ENCODE results near the gene MCM10. TPM values are rescaled to one million over a fixed set of nuclear protein-coding genes. Genes with fewer than 3 reads are reported as not detected.
"Not testable (repeated sequence)": the region's sequence is repeated elsewhere in the genome, so short reads cannot be mapped to it uniquely, and the experiment has no call there.

The MCM10 gene
- total RNA-seq, 1 donor = 7.8 TPM

DNA sequence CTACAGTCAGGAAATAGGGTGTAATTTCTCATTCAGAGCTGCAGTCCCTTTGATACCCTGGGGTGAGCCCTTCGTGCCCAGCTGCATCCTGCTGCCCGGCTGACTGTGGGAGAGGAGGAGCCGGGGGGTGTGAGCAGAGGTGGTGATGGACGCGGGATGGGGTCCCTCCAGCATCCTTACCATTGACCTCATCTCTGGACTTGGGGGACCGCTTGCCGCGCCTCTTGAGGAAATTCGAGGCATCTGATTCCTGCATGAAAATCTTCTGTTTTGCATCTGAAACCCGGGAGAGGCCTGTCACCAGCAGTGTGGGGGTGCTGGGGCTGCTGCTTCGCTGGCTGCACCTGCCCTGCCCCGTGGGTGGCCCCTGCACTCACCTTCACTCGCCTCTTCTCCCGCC, 72.0 kb downstream of the MCM10 start:
- TF ChIP-seq, protein P1, sequence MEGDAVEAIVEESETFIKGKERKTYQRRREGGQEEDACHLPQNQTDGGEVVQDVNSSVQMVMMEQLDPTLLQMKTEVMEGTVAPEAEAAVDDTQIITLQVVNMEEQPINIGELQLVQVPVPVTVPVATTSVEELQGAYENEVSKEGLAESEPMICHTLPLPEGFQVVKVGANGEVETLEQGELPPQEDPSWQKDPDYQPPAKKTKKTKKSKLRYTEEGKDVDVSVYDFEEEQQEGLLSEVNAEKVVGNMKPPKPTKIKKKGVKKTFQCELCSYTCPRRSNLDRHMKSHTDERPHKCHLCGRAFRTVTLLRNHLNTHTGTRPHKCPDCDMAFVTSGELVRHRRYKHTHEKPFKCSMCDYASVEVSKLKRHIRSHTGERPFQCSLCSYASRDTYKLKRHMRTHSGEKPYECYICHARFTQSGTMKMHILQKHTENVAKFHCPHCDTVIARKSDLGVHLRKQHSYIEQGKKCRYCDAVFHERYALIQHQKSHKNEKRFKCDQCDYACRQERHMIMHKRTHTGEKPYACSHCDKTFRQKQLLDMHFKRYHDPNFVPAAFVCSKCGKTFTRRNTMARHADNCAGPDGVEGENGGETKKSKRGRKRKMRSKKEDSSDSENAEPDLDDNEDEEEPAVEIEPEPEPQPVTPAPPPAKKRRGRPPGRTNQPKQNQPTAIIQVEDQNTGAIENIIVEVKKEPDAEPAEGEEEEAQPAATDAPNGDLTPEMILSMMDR (IDR thresholded peaks at IDR 0.05; ENCODE audit: insufficient read depth, low read depth, low read length) = no peak
- no peak for DNase-seq (ENCODE audit: low read depth)
- H3K4me3 ChIP-seq (ENCODE audit: low read depth, low read length) = no peak overlapping the region

- DNase-seq (ENCODE audit: low read depth) = no peak
- TF ChIP-seq, protein P1 (IDR thresholded peaks at IDR 0.05; ENCODE audit: insufficient read depth, low read depth, low read length) = no peak
- H3K4me3 ChIP-seq (ENCODE audit: low read depth, low read length) = no peak within 1 kb of the TSS
Measured at GRCh38 chr10:13234172-13234571, 72.8 kb downstream of the MCM10 start, which contains the start of gene UCMA. UCMA (minus strand) TSS chr10:13234374; CDS start chr10:13234258, 116 bp downstream.

DNA sequence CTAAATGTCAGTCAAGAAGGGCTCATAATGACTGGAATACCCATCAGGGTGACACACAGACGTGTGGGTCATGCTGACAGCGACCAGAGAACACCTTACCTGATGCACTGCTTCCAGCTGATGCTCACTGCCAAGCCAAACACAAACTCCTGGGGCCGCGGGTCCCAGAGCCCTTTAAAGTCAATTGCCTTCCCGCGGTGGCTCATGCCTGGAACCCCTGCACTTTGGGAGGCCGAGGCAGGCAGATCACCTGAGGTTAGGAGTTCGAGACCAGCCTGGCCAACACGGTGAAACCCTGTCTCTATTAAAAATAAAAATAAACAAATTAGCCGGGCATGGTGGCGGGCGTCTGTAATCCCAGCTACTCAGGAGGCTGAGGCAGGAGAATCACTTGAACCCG, 73.4 kb downstream of the MCM10 start:
- not testable (repeated sequence) for DNase-seq (ENCODE audit: low read depth); H3K4me3 ChIP-seq (ENCODE audit: low read depth, low read length)

- DNase-seq (ENCODE audit: low read depth) = no peak
- no peak overlapping the region for H3K4me3 ChIP-seq (ENCODE audit: low read depth, low read length)
Measured at GRCh38 chr10:13236638-13237037, 75.3 kb downstream of the MCM10 start.

GRCh38 chr10:13238271-13239077, 77.1 kb downstream of the MCM10 start:
- TF ChIP-seq, protein P1 (IDR thresholded peaks at IDR 0.05; ENCODE audit: insufficient read depth, low read depth, low read length) = no peak
- H3K4me3 ChIP-seq (ENCODE audit: low read depth, low read length) = no peak overlapping the region
- DNase-seq (ENCODE audit: low read depth) = no peak

More at GRCh38 chr10:13236638-13237037, 75.3 kb downstream of the MCM10 start:
- TF ChIP-seq, protein P1 (IDR thresholded peaks at IDR 0.05; ENCODE audit: insufficient read depth, low read depth, low read length) = no peak

DNA sequence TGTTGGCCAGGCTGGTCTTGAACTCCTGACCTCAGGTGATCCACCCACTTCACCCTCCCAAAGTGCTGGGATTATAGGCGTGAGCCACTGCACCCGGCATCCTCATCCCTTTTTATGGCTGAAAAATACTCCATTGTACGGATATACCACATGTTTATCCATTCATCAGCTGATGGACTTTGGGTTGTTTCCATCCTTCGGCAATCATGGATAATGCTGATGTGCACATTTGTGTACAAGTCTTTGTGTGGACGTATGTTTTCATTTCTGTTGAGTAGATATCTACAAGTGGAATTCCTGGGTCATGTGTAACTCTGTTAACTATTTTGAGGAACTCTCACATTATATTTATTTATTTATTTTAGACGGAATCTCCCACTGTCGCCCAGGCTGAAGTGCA, 78.6 kb downstream of the MCM10 start:
- no peak for DNase-seq (ENCODE audit: low read depth)
- no peak overlapping the region for H3K4me3 ChIP-seq (ENCODE audit: low read depth, low read length)
- TF ChIP-seq, protein P1 (IDR thresholded peaks at IDR 0.05; ENCODE audit: insufficient read depth, low read depth, low read length) = no peak

GRCh38 chr10:13241613-13242012, 80.3 kb downstream of the MCM10 start:
- TF ChIP-seq, protein P1 (IDR thresholded peaks at IDR 0.05; ENCODE audit: insufficient read depth, low read depth, low read length) = no peak
- H3K4me3 ChIP-seq (ENCODE audit: low read depth, low read length) = no peak overlapping the region
- no peak for DNase-seq (ENCODE audit: low read depth)

GRCh38 chr10:13242260-13242659, 80.9 kb downstream of the MCM10 start:
- H3K4me3 ChIP-seq (ENCODE audit: low read depth, low read length); DNase-seq (ENCODE audit: low read depth): not testable (repeated sequence)

Measured in fibroblast of villous mesenchyme (primary cell).